GM21576 (cell line): ENCODE data around the gene OCEL1.
"Not testable (repeated sequence)": the region's sequence is repeated elsewhere in the genome, so short reads cannot be mapped to it uniquely, and the experiment has no call there.

Experiments used
- ATAC-seq: cut with Tn5 transposase; IDR thresholded peaks from one replicate; pipeline ENCODE4 v1.9.1; 2021; ENCODE audit warnings: mild to moderate bottlenecking, moderate library complexity; ENCODE audit not compliant: unreplicated experiment

Gene OCEL1

GRCh38 chr19:17226002-17226933 lies at the start of gene OCEL1:
OCEL1 (plus strand) TSS chr19:17226226; CDS start chr19:17226248, 22 bp downstream.
- peak; percentile 88 for ATAC-seq

- ATAC-seq: no peak
Measured at GRCh38 chr19:17178291-17178690, 47.7 kb upstream of the OCEL1 start.

- ATAC-seq: no peak
Measured at GRCh38 chr19:17180997-17181702, 44.9 kb upstream of the OCEL1 start.

GRCh38 chr19:17183271-17183761 lies 42.7 kb upstream of the OCEL1 start:
- no peak for ATAC-seq

- ATAC-seq: no peak
Measured at GRCh38 chr19:17183858-17184321, 42.1 kb upstream of the OCEL1 start.

GRCh38 chr19:17184371-17184841 lies 41.6 kb upstream of the OCEL1 start:
- ATAC-seq: no peak

- ATAC-seq: no peak
Measured at GRCh38 chr19:17185590-17185989, 40.4 kb upstream of the OCEL1 start.

GRCh38 chr19:17191736-17192135 lies 34.3 kb upstream of the OCEL1 start:
- not testable (repeated sequence) for ATAC-seq

- ATAC-seq: no peak
Measured at GRCh38 chr19:17192751-17193150, 33.3 kb upstream of the OCEL1 start.

- ATAC-seq: no peak
Measured at GRCh38 chr19:17194608-17195007, 31.4 kb upstream of the OCEL1 start.

GRCh38 chr19:17195106-17195505 lies 30.9 kb upstream of the OCEL1 start:
- ATAC-seq: no peak

- no peak for ATAC-seq
Measured at GRCh38 chr19:17196610-17197009, 29.4 kb upstream of the OCEL1 start.

- no peak for ATAC-seq
Measured at GRCh38 chr19:17197666-17198065, 28.4 kb upstream of the OCEL1 start.

GRCh38 chr19:17200408-17201079 lies 25.5 kb upstream of the OCEL1 start:
- ATAC-seq: no peak

- ATAC-seq: no peak
Measured at GRCh38 chr19:17202249-17202648, 23.8 kb upstream of the OCEL1 start.

- ATAC-seq: no peak
Measured at GRCh38 chr19:17202713-17203112, 23.3 kb upstream of the OCEL1 start.

GRCh38 chr19:17205237-17206140 lies 20.5 kb upstream of the OCEL1 start:
- no peak for ATAC-seq

- no peak for ATAC-seq
Measured at GRCh38 chr19:17206736-17207581, 19.1 kb upstream of the OCEL1 start.
